GM12875 (cell line): ENCODE data around the gene NPBWR2.
"Not testable (repeated sequence)": the region's sequence is repeated elsewhere in the genome, so short reads cannot be mapped to it uniquely, and the experiment has no call there.

Experiments used
- H3K4me3 ChIP-seq: one replicate; pipeline ENCODE4 v1.5.1; 2011; ENCODE audit warnings: low read depth, low read length, control low read depth
- CTCF ChIP-seq: IDR thresholded peaks from 2 replicates; pipeline ENCODE4 v1.5.1; 2011; ENCODE audit warnings: low read depth, mild to moderate bottlenecking, control low read depth, inconsistent platforms, low read length, moderate library complexity, borderline replicate concordance; ENCODE audit not compliant: insufficient read depth

The NPBWR2 gene

GRCh38 chr20:64121586-64121985, 14.2 kb upstream of the NPBWR2 start:
- no peak overlapping the region for H3K4me3 ChIP-seq

GRCh38 chr20:64119681-64120341, 12.4 kb upstream of the NPBWR2 start:
- no peak for TF ChIP-seq CTCF

More at GRCh38 chr20:64121586-64121985, 14.2 kb upstream of the NPBWR2 start:
- no peak for TF ChIP-seq CTCF

GRCh38 chr20:64119301-64119680, 11.9 kb upstream of the NPBWR2 start:
- no peak overlapping the region for H3K4me3 ChIP-seq
- TF ChIP-seq CTCF = no peak

More at GRCh38 chr20:64119681-64120341, 12.4 kb upstream of the NPBWR2 start:
- no peak overlapping the region for H3K4me3 ChIP-seq

- not testable (repeated sequence) for H3K4me3 ChIP-seq
Measured at GRCh38 chr20:64117432-64117777, 10.0 kb upstream of the NPBWR2 start.

- no peak overlapping the region for H3K4me3 ChIP-seq
- TF ChIP-seq CTCF = no peak
Measured at GRCh38 chr20:64116541-64117431, 9.4 kb upstream of the NPBWR2 start.

GRCh38 chr20:64116016-64116415, 8.7 kb upstream of the NPBWR2 start:
- no peak overlapping the region for H3K4me3 ChIP-seq
- no peak for TF ChIP-seq CTCF

- TF ChIP-seq CTCF = no peak
- no peak overlapping the region for H3K4me3 ChIP-seq
Measured at GRCh38 chr20:64115171-64115911, 8.0 kb upstream of the NPBWR2 start.
